Cardiac muscle cell (in vitro differentiated cells and primary cell): ENCODE measurements around the gene NIP7. TPM values are rescaled to one million over a fixed set of nuclear protein-coding genes. Genes with fewer than 3 reads are reported as not detected.
A peak's percentile ranks its signal among the peaks of the same experiment; 100 is the strongest.

Experiments used
- DNase-seq, 2 donors: peaks; one replicate each; pipeline versions ENCODE4 v3.0.0 to v3.0.0-alpha.2; 2010 to 2017; ENCODE audit warnings: low read depth in 1 of 2, low spot score in 1 of 2
- H3K27ac ChIP-seq: fragments of 200-600 bp; sonication (generic); 2 replicates; pipeline ENCODE4 v1.5.1; 2016
- H3K27me3 ChIP-seq: fragments of 200-600 bp; sonication (generic); 2 replicates; pipeline ENCODE4 v1.6.0; 2016; ENCODE audit warnings: control low read depth
- H3K36me3 ChIP-seq: fragments of 200-600 bp; sonication (generic); 2 replicates; pipeline ENCODE4 v1.5.1; 2016; ENCODE audit warnings: control low read depth
- H3K4me1 ChIP-seq: fragments of 200-600 bp; sonication (generic); 2 replicates; pipeline ENCODE4 v1.8.1; 2017; ENCODE audit warnings: low read depth, mild to moderate bottlenecking, mixed run types
- H3K4me3 ChIP-seq: fragments of 200-600 bp; sonication (generic); 2 replicates; pipeline ENCODE4 v1.5.1; 2016; ENCODE audit warnings: mild to moderate bottlenecking
- H3K9me3 ChIP-seq: fragments of 200-600 bp; sonication (generic); 2 replicates; pipeline ENCODE4 v1.5.1; 2017; ENCODE audit warnings: low read depth, mild to moderate bottlenecking, control low read depth
- polyA plus RNA-seq: library from polyadenylated mRNA; unstranded; fragments of >200 nt; fragmentation: Nextera tagmentation; extraction: Ambion mirVana; gene quantifications from 2 replicates; pipeline ENCODE4 v1.2.1, GENCODE V29; 2016
- total RNA-seq: library from RNA; depleted of rRNA; stranded (reverse); fragments of >200 nt; gene quantifications from 2 replicates; pipeline ENCODE4 v1.2.3, GENCODE V29; 2016
- TF ChIP-seq, protein P1 (sequence below): IDR thresholded peaks from 2 replicates; pipeline ENCODE4 v1.5.1; 2012; ENCODE audit warnings: low read depth, mild to moderate bottlenecking, low read length

NIP7 gene
- total and polyA plus RNA-seq, 2 experiments from 2014 or later = 9.5 to 23.6 TPM

DNA sequence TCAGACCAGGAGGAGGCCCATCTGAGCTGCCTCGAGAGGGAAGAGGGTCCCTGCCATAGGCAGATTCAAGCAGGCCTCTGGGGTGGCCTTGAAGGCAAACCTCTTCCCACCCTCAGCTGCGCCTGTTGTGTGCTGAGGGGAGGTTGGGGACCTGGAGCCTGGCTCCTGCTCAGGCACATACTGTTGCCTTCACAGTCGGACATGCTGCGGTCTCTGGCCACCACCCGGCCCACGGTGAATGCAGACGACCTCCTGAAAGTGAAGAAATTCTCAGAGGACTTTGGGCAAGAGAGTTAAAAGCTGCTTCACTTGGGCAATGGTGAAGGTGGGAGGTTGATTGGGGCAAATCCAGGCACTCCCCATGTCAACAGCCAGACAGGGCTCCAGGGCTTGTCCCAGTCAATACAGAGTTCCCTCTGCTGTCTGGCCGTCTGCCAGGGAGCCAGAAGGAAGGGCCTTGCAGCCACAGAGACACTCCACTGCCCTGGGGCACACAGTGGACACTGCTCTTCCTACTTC is 15.5 kb upstream of the NIP7 start:
- H3K4me3 ChIP-seq = no peak overlapping the region
- no peak for DNase-seq
- no peak overlapping the region for H3K27ac ChIP-seq

DNA sequence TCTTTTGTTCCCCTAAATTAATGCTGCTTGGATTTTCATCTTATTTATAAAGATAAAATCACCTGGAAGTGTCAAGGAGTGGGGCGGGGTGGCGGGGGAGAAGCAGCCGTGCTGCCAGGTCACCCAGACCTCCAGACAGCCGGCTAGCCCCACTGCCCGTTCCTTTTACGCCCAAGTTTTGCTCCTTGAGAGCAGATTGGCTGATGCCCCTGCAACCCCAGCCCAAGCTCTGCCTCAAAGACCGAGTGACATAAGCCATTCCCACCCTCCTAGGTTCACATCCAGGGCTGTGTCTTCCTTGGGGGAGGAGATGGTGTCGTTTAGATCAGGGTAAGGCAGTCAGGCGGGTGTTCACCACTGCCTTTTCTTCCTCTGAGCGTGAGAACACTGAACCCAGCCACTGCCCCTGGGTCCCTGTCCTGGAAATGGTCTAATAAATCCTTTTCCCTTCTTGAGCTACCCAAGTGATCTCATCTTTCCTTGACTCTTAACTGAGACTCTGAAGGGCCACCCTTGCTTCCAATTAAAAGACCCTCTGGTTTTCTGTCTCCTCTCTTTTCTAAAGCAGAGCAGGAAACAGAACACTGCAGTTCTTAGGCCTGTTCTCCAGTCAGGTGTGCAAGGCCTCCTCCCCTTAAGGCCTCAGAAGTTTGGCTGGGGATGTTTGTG is 14.9 kb upstream of the NIP7 start:
- TF ChIP-seq, protein P1, sequence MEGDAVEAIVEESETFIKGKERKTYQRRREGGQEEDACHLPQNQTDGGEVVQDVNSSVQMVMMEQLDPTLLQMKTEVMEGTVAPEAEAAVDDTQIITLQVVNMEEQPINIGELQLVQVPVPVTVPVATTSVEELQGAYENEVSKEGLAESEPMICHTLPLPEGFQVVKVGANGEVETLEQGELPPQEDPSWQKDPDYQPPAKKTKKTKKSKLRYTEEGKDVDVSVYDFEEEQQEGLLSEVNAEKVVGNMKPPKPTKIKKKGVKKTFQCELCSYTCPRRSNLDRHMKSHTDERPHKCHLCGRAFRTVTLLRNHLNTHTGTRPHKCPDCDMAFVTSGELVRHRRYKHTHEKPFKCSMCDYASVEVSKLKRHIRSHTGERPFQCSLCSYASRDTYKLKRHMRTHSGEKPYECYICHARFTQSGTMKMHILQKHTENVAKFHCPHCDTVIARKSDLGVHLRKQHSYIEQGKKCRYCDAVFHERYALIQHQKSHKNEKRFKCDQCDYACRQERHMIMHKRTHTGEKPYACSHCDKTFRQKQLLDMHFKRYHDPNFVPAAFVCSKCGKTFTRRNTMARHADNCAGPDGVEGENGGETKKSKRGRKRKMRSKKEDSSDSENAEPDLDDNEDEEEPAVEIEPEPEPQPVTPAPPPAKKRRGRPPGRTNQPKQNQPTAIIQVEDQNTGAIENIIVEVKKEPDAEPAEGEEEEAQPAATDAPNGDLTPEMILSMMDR = no peak
- H3K4me3 ChIP-seq = no peak overlapping the region
- peaks cover 47% of the 10 kb centered on the region for H3K36me3 ChIP-seq
- no peaks in the 10 kb centered on the region for H3K27me3 ChIP-seq
- no peaks in the 10 kb centered on the region for H3K4me1 ChIP-seq
- H3K9me3 ChIP-seq = no peaks in the 10 kb centered on the region
- DNase-seq = no peak
- peak overlapping the region; percentile 3 for H3K27ac ChIP-seq

More for the DNA sequence above, 15.5 kb upstream of the NIP7 start:
- TF ChIP-seq, protein P1 = no peak
- Histone ChIP-seq H3K27me3 (no peaks in the 10 kb centered on the region), H3K36me3 (peaks cover 53% of the 10 kb centered on the region), H3K9me3 (no peaks in the 10 kb centered on the region), H3K4me1 (no peaks in the 10 kb centered on the region)

DNA sequence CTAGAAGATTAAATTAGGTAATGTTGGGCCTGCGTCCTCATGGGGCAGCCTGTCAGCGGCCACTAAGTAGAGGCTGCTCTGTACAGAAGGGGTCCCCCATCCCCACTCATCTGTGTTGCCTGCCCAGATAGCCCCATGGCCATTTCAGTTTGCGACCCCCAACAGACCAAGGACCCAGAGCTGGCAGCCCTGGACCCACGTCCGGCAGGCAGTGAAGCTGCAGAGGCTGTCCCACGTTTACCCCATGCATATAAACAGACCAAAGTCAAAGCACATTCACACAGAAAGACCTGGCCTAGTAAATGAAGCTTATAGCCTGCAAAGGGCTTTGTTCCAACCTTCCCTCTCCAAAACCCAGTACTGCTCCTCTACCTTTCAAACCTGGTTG is 13.8 kb upstream of the NIP7 start:
- peaks cover 37% of the 10 kb centered on the region for H3K36me3 ChIP-seq
- DNase-seq = no peak
- TF ChIP-seq, protein P1 = no peak
- no peaks in the 10 kb centered on the region for H3K27me3 ChIP-seq
- H3K4me3 ChIP-seq = no peak overlapping the region
- H3K4me1 ChIP-seq = no peaks in the 10 kb centered on the region
- H3K9me3 ChIP-seq = no peaks in the 10 kb centered on the region
- H3K27ac ChIP-seq = no peak overlapping the region

- Histone ChIP-seq H3K36me3 (peaks cover 32% of the 10 kb centered on the region), H3K27ac (no peak overlapping the region)
Observed at GRCh38 chr16:69326172-69326873, 13.2 kb upstream of the NIP7 start.

GRCh38 chr16:69327585-69328310 is 11.8 kb upstream of the NIP7 start:
- Histone ChIP-seq H3K4me1 (no peaks in the 10 kb centered on the region), H3K9me3 (no peaks in the 10 kb centered on the region), H3K4me3 (no peak overlapping the region), H3K27ac (no peak overlapping the region), H3K27me3 (no peaks in the 10 kb centered on the region), H3K36me3 (peaks cover 29% of the 10 kb centered on the region)
- TF ChIP-seq, protein P1 = no peak
- DNase-seq = no peak

More at GRCh38 chr16:69326172-69326873, 13.2 kb upstream of the NIP7 start:
- TF ChIP-seq, protein P1 = no peak
- no peaks in the 10 kb centered on the region for H3K9me3 ChIP-seq
- no peaks in the 10 kb centered on the region for H3K4me1 ChIP-seq
- H3K27me3 ChIP-seq = no peaks in the 10 kb centered on the region
- DNase-seq = no peak
- H3K4me3 ChIP-seq = no peak overlapping the region
